Measurements from ENCODE around the gene DENND5B. TPM values are rescaled to one million over a fixed set of nuclear protein-coding genes. Genes with fewer than 3 reads are reported as not detected.

DENND5B gene
- total and polyA plus RNA-seq, 2 of the 4 experiments (the other 2 are of a cell fraction), result 5.5 to 13.4 TPM

- POLR2A ChIA-PET (ENCODE audit: unreplicated experiment), result no interaction called here
- DNase-seq, result no peak
- Histone ChIP-seq H4K8ac (ENCODE audit: low read depth in 2 of 2, low read length in 2 of 2) (no peak overlapping the region), H3K23ac (ENCODE audit: low read depth, low read length) (0 out of 2 replicates have a peak overlapping the region, but pooled peaks have one; percentile 41), H2BK120ac (ENCODE audit: low read depth, low read length) (no peak overlapping the region), H3K56ac (ENCODE audit: extremely low read depth, insufficient read depth, low read length) (no peak overlapping the region), H3K4me3 (ENCODE audit: insufficient read depth, low read depth, low read length) (no peak overlapping the region), H3K9ac (ENCODE audit: low read depth, low read length) (no peak overlapping the region), H3K9me1 (ENCODE audit: insufficient read depth, low read length) (peaks cover 4% of the 10 kb centered on the region), H3K4me1 (ENCODE audit: control insufficient read depth, insufficient read depth, low read length) (0 out of 2 replicates have a peak, but pooled peaks cover 2% of the 10 kb centered on the region), H2BK15ac (ENCODE audit: low read depth, low read length) (no peak overlapping the region), H3K14ac (replicated peaks; ENCODE audit: low read depth, low read length) (no peak overlapping the region), H4K20me1 (ENCODE audit: insufficient read depth, low read length) (no peaks in the 10 kb centered on the region), H3K27ac (ENCODE audit: insufficient read depth, low read length) (no peak overlapping the region), H3K79me1 (ENCODE audit: low read depth in 1 of 2, low read length in 2 of 2) (peaks cover 9 to 16% of the 10 kb centered on the region in 2 experiments), H2BK5ac (ENCODE audit: low read depth, low read length, poor library complexity, severe bottlenecking) (no peak overlapping the region), H2AK5ac (ENCODE audit: low read depth, low read length) (no peak overlapping the region), H3K18ac (ENCODE audit: low read depth, low read length) (no peak overlapping the region), H3K4me2 (ENCODE audit: low read depth, low read length) (no peak overlapping the region), H4K5ac (ENCODE audit: low read depth, low read length) (no peak overlapping the region), H3K9me3 (ENCODE audit: control insufficient read depth, insufficient read depth, low read length) (no peaks in the 10 kb centered on the region), H2AK9ac (replicated peaks; ENCODE audit: low read depth, low read length, poor library complexity) (no peak overlapping the region), H3K36me3 (ENCODE audit: control insufficient read depth, insufficient read depth, low read length) (peaks cover 7% of the 10 kb centered on the region), H3K4ac (ENCODE audit: low read depth, low read length) (no peak overlapping the region), H2AFZ (replicated peaks; ENCODE audit: low read length, poor library complexity) (no peak overlapping the region), H4K91ac (ENCODE audit: insufficient read depth, low read depth, low read length) (no peak overlapping the region), H2BK20ac (ENCODE audit: low read depth, low read length) (no peak overlapping the region), H3K27me3 (ENCODE audit: control insufficient read depth, insufficient read depth, low read length) (no peaks in the 10 kb centered on the region)
- intact Hi-C loops (cut with micrococcal nuclease) (no loop called here), dilution Hi-C loops (cut with HindIII; ENCODE audit: low sequenced_read_pairs, unreplicated experiment) (no loop called here), in situ Hi-C loops (cut with MboI; ENCODE audit: low sequenced_read_pairs) (no loop called here)
- BruUV-seq (replicated peaks), result no TSS peak
- CTCF ChIA-PET, result no interaction called here
- no peak for ATAC-seq (ENCODE audit: low read depth)
- TF ChIP-seq MAFK (IDR thresholded peaks at IDR 0.05; ENCODE audit: low read depth, low read length) (no peak), RCOR1 (IDR thresholded peaks at IDR 0.05; ENCODE audit: insufficient replicate concordance, low read length) (no peak), RAD21 (IDR thresholded peaks at IDR 0.05; ENCODE audit: low read length) (no peak)
- whole genome bisulfite sequencing, 2 experiments (ENCODE audit: extremely low coverage in 2 of 2, insufficient read length in 1 of 2), result no CpG with 5 or more reads among the region's 3 CpGs
Measured at GRCh38 chr12:31478898-31479297, 112.0 kb downstream of the DENND5B start.

Measured in IMR-90 (cell line).